OCI-LY3 (cell line): ENCODE measurements around the gene UGP2.

ENCODE experiments used
- H2AFZ ChIP-seq: fragments of 200-600, 300-600 bp; shearing (Covaris generic); 2 replicates; pipeline ENCODE4 v1.6.0; 2014; ENCODE audit warnings: antibody characterized with exemption, low read depth, low read length
- H3K27ac ChIP-seq: fragments of 200-600, 300-600 bp; sonication (generic); 2 replicates; pipeline ENCODE4 v1.5.1; 2014; ENCODE audit warnings: mild to moderate bottlenecking, low read length, moderate library complexity, mixed read lengths
- H3K27me3 ChIP-seq: fragments of 200-600, 300-600 bp; sonication (generic); 2 replicates; pipeline ENCODE4 v1.6.1; 2014; ENCODE audit warnings: low read depth, low read length, mixed read lengths
- H3K36me3 ChIP-seq: fragments of 200-600, 300-600 bp; sonication (generic); replicated peaks from 2 replicates; pipeline ENCODE3; 2014; ENCODE audit warnings: low read depth, low read length, mixed read lengths
- H3K4me1 ChIP-seq: fragments of 300-600, 200-600 bp; sonication (generic); 2 replicates; pipeline ENCODE4 v1.6.1; 2014; ENCODE audit warnings: low read length, mixed read lengths
- H3K4me2 ChIP-seq: fragments of 200-600, 300-600 bp; sonication (generic); 2 replicates; pipeline ENCODE4 v1.6.1; 2014; ENCODE audit warnings: low read length, mixed read lengths
- H3K4me3 ChIP-seq: fragments of 300-600, 200-600 bp; sonication (generic); 2 replicates; pipeline ENCODE4 v1.5.1; 2014; ENCODE audit warnings: antibody characterized with exemption, mild to moderate bottlenecking, low read length, moderate library complexity
- H3K79me2 ChIP-seq: fragments of 300-600, 200-600 bp; shearing (Covaris generic); 2 replicates; pipeline ENCODE4 v1.6.1; 2014; ENCODE audit warnings: mild to moderate bottlenecking, low read length, mixed read lengths
- H3K9ac ChIP-seq: fragments of 300-600, 200-600 bp; shearing (Covaris generic); 2 replicates; pipeline ENCODE4 v1.6.0; 2014; ENCODE audit warnings: mild to moderate bottlenecking, low read length, moderate library complexity
- H3K9me3 ChIP-seq: fragments of 200-600, 300-600 bp; shearing (Covaris generic); 2 replicates; pipeline ENCODE4 v1.6.1; 2014; ENCODE audit warnings: low read length, mixed read lengths; ENCODE audit not compliant: insufficient read depth
- H4K20me1 ChIP-seq: fragments of 200-600, 300-600 bp; sonication (generic); 2 replicates; pipeline ENCODE4 v1.6.1; 2016; ENCODE audit warnings: low read length, mixed read lengths; ENCODE audit not compliant: insufficient read depth
- CTCF ChIP-seq: fragments of 200-600, 300-600 bp; sonication (generic); IDR thresholded peaks from 2 replicates; pipeline ENCODE4 v1.5.1; 2014; ENCODE audit warnings: antibody characterized with exemption, low read length, low read depth
- EZH2phosphoT487 ChIP-seq: fragments of 200-600 bp; shearing (Covaris generic); IDR thresholded peaks from 2 replicates; pipeline ENCODE4 v1.6.1; 2018; ENCODE audit warnings: antibody characterized with exemption, mixed run types, low read depth

Gene UGP2

GRCh38 chr2:63814114-63814513 is 27.6 kb upstream of the UGP2 start:
- TF ChIP-seq CTCF, result no peak
- TF ChIP-seq EZH2phosphoT487, result no peak
- H3K9me3 ChIP-seq, result no peaks in the 10 kb centered on the region
- H3K36me3 ChIP-seq, result no peaks in the 10 kb centered on the region
- no peak overlapping the region for H3K27ac ChIP-seq
- H2AFZ ChIP-seq, result no peak overlapping the region
- H3K4me1 ChIP-seq, result no peaks in the 10 kb centered on the region
- no peak overlapping the region for H3K4me2 ChIP-seq
- H4K20me1 ChIP-seq, result no peaks in the 10 kb centered on the region
- H3K4me3 ChIP-seq, result no peak overlapping the region
- no peaks in the 10 kb centered on the region for H3K79me2 ChIP-seq
- no peak overlapping the region for H3K9ac ChIP-seq
- no peaks in the 10 kb centered on the region for H3K27me3 ChIP-seq

- Histone ChIP-seq H4K20me1 (no peaks in the 10 kb centered on the region), H3K27ac (no peak overlapping the region), H2AFZ (no peak overlapping the region), H3K79me2 (no peaks in the 10 kb centered on the region), H3K4me2 (no peak overlapping the region), H3K36me3 (no peaks in the 10 kb centered on the region), H3K4me3 (no peak overlapping the region), H3K9me3 (no peaks in the 10 kb centered on the region), H3K9ac (no peak overlapping the region), H3K4me1 (no peaks in the 10 kb centered on the region), H3K27me3 (no peaks in the 10 kb centered on the region; the same call in 1 of the 2 replicates)
- TF ChIP-seq CTCF (no peak), EZH2phosphoT487 (no peak)
Observed at GRCh38 chr2:63817382-63817781, 24.3 kb upstream of the UGP2 start.

- no peaks in the 10 kb centered on the region; the same call in 1 of the 2 replicates for H3K27me3 ChIP-seq
- no peaks in the 10 kb centered on the region for H3K36me3 ChIP-seq
- TF ChIP-seq EZH2phosphoT487 (no peak), CTCF (no peak)
- H3K4me1 ChIP-seq, result no peaks in the 10 kb centered on the region
- no peaks in the 10 kb centered on the region for H3K9me3 ChIP-seq
- H3K4me3 ChIP-seq, result no peak overlapping the region
- no peak overlapping the region for H3K4me2 ChIP-seq
- no peak overlapping the region for H3K27ac ChIP-seq
- H2AFZ ChIP-seq, result no peak overlapping the region
- no peaks in the 10 kb centered on the region for H3K79me2 ChIP-seq
- H3K9ac ChIP-seq, result no peak overlapping the region
- H4K20me1 ChIP-seq, result no peaks in the 10 kb centered on the region
Observed at GRCh38 chr2:63818271-63818670, 23.4 kb upstream of the UGP2 start.

- Histone ChIP-seq H2AFZ (peak overlapping the region; percentile 57; the same call in 1 of the 2 replicates), H3K27ac (no peak overlapping the region), H3K4me1 (no peaks in the 10 kb centered on the region), H3K27me3 (no peaks in the 10 kb centered on the region; the same call in 1 of the 2 replicates), H3K4me2 (no peak overlapping the region), H3K79me2 (no peaks in the 10 kb centered on the region), H3K9ac (no peak overlapping the region), H3K36me3 (no peaks in the 10 kb centered on the region), H3K9me3 (no peaks in the 10 kb centered on the region), H4K20me1 (no peaks in the 10 kb centered on the region), H3K4me3 (no peak overlapping the region)
- TF ChIP-seq CTCF, result no peak
- TF ChIP-seq EZH2phosphoT487, result no peak
Observed at GRCh38 chr2:63819256-63819655, 22.4 kb upstream of the UGP2 start.
